Measurements from ENCODE around the gene TAF11. TPM values are rescaled to one million over a fixed set of nuclear protein-coding genes. Genes with fewer than 3 reads are reported as not detected.
A peak's percentile ranks its signal among the peaks of the same experiment; 100 is the strongest.

The TAF11 gene
- total and polyA plus RNA-seq, 5 donors: 18.0 to 25.1 (median 20.2) TPM

DNA sequence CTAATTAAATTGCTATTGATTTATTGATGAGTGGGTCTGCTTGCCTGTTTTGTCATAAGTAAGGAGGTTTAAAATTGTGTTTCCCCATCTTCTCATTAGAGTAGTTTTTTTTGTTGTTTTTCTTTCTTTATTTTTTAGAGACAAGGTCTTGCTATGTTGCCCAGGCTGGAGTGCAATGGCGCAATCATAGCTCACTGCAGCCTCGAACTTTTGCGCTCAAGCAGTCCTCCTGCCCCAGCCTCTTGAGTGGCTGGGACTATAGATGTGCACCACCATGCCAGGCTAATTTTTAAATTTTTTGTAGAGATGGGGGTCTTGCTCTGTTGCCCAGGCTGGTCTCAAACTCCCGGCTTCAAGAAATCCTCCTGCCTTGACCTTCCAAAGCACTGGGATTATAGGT lies 32.3 kb upstream of the TAF11 start:
- H3K27ac ChIP-seq (ENCODE audit: low read length): no peak overlapping the region

DNA sequence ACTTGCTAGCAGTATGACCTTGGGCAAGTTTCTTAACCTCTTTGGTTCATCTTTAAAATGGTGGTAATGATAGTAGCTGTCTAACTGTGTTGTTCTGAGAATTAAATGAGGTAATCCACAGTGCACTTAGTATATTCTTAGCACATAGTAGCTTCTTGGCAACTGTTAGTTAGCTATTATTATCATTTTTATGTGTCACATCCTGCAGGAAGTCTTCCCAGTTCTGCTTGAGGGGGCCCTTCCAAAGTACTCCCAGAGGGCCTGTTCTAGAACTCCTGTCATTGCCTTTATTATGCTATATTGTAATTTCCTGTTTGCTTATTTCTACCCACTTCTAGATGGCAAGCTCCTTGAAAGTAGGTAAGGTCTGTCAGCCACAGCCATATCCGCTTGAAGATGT lies 31.8 kb upstream of the TAF11 start:
- peaks cover 26% of the 10 kb centered on the region for H3K4me1 ChIP-seq (ENCODE audit: control insufficient read depth, insufficient read depth, low read length)

More for the DNA sequence above, 32.3 kb upstream of the TAF11 start:
- Histone ChIP-seq H3K27me3 (ENCODE audit: control insufficient read depth, insufficient read depth) (no peaks in the 10 kb centered on the region), H3K9me3 (ENCODE audit: control insufficient read depth, low read length) (no peaks in the 10 kb centered on the region), H3K4me1 (ENCODE audit: control insufficient read depth, insufficient read depth, low read length) (peaks cover 25% of the 10 kb centered on the region), H3K4me3 (ENCODE audit: low read length) (no peak overlapping the region)
- intact Hi-C loops (cut with DNase I): no loop called here
- ATAC-seq (no peak), DNase-seq (no peak)
- WGBS: 97% methylated on average over 4 of the region's 4 CpGs

DNA sequence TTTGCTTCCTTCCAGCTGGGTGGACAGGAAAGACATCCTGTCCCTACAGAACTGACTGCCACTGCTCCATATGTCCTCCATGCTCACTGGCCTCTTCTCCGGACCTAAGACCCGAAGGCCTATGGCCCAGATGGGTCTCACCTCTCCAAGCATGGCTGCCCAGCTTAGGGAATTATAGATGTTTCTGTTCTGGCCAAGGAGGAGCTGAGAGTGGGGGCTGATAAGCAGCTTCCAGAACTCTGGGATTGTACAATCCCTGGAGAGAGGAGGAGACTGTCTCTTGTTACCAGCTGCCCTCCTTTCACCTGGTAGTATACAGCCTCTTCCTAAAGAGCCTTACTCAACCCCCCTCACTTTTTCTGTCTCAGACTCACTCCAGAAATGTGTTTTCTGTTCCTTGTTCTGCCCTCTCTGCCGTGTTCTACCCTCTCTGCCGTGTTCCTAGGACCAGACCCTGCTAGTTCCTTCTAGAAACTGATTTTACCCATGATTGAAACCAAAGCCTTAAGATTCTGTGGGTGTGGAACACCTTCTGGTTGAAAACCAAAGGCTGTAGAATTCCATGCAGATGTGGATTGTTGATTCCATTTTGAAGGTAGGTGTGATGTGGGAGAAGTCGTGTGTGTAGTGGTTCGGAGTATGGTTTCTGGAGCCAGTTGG lies 29.9 kb upstream of the TAF11 start:
- Histone ChIP-seq H3K27ac (ENCODE audit: low read length) (peak overlapping the region; percentile 59), H3K4me1 (ENCODE audit: control insufficient read depth, insufficient read depth, low read length) (peaks cover 26% of the 10 kb centered on the region), H3K27me3 (ENCODE audit: control insufficient read depth, insufficient read depth) (no peaks in the 10 kb centered on the region), H3K9me3 (ENCODE audit: control insufficient read depth, low read length) (no peaks in the 10 kb centered on the region), H3K4me3 (ENCODE audit: low read length) (no peak overlapping the region)
- WGBS: 77% methylated on average over 6 of the region's 6 CpGs
- intact Hi-C loops (cut with DNase I): no loop called here
- ATAC-seq (no peak), DNase-seq (no peak)

More for the DNA sequence above, 31.8 kb upstream of the TAF11 start:
- Histone ChIP-seq H3K27ac (ENCODE audit: low read length) (no peak overlapping the region), H3K27me3 (ENCODE audit: control insufficient read depth, insufficient read depth) (no peaks in the 10 kb centered on the region), H3K9me3 (ENCODE audit: control insufficient read depth, low read length) (no peaks in the 10 kb centered on the region), H3K4me3 (ENCODE audit: low read length) (no peak overlapping the region)
- DNase-seq: no peak
- intact Hi-C loops (cut with DNase I): no loop called here
- ATAC-seq: peak; percentile 24 to 69
- 84% methylated on average over 1 of the region's 1 CpG for WGBS

DNA sequence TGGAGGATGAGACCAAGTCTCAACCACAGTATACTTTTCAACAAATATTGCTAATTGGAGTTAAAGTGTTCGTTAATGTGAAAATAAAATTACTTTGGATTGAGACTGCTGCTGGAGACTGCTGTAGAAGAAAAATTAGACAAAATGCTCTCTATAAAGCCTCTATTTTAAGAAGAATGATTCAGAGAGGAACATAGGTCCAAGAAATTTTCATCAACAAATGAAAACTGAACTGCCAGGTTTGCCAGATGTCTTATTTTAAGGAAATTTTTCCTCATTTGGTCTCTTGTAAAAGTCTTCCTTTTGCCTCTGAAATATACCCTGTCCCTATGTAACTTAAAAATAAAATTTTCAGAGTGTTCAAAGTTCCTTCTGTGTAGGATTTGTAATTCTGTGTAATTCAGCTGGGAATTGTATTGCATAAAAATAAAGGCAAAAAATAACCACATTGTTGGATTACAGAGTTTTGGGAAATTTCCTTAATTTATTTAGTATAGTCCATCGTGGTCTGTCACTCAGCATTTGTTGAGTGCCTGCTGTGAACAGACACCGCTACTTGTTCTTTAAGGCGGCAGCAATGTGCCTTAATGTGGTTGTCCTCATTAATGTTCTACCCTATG lies 28.6 kb upstream of the TAF11 start:
- intact Hi-C loops (cut with DNase I): no loop called here
- Histone ChIP-seq H3K9me3 (ENCODE audit: control insufficient read depth, low read length) (no peaks in the 10 kb centered on the region), H3K4me1 (ENCODE audit: control insufficient read depth, insufficient read depth, low read length) (peaks cover 26% of the 10 kb centered on the region), H3K27me3 (ENCODE audit: control insufficient read depth, insufficient read depth) (no peaks in the 10 kb centered on the region), H3K27ac (ENCODE audit: low read length) (peak overlapping the region; percentile 47), H3K4me3 (ENCODE audit: low read length) (no peak overlapping the region)
- DNase-seq (no peak), ATAC-seq (peak in 1 of 2 donors; percentile 10)
- WGBS: 71% methylated on average over 4 of the region's 4 CpGs

DNA sequence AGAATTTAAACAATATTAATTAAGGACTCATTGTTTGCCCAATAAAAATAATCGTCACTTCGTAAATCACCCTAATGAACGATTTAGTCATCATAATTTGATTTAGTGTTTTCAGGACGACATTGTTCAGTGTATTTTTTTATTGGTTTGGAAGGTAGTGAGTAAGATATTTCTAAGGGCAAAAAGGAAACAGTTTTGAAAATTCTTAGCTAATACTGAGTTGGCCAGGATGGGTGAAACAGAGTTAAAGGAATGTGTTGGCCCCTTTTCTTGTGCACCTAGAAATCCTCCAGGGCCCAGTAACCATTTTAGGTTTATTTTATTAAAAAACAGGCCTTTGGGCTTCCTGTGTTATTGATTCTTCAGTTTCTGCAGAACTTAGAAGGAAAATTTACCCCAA lies 26.5 kb upstream of the TAF11 start:
- no peak overlapping the region for H3K27ac ChIP-seq (ENCODE audit: low read length)
- DNase-seq (no peak), ATAC-seq (no peak)
- WGBS: 94% methylated on average over 4 of the region's 4 CpGs
- intact Hi-C loops (cut with DNase I): no loop called here
- peaks cover 27% of the 10 kb centered on the region for H3K4me1 ChIP-seq (ENCODE audit: control insufficient read depth, insufficient read depth, low read length)
- no peaks in the 10 kb centered on the region for H3K9me3 ChIP-seq (ENCODE audit: control insufficient read depth, low read length)
- no peaks in the 10 kb centered on the region for H3K27me3 ChIP-seq (ENCODE audit: control insufficient read depth, insufficient read depth)
- no peak overlapping the region for H3K4me3 ChIP-seq (ENCODE audit: low read length)

DNA sequence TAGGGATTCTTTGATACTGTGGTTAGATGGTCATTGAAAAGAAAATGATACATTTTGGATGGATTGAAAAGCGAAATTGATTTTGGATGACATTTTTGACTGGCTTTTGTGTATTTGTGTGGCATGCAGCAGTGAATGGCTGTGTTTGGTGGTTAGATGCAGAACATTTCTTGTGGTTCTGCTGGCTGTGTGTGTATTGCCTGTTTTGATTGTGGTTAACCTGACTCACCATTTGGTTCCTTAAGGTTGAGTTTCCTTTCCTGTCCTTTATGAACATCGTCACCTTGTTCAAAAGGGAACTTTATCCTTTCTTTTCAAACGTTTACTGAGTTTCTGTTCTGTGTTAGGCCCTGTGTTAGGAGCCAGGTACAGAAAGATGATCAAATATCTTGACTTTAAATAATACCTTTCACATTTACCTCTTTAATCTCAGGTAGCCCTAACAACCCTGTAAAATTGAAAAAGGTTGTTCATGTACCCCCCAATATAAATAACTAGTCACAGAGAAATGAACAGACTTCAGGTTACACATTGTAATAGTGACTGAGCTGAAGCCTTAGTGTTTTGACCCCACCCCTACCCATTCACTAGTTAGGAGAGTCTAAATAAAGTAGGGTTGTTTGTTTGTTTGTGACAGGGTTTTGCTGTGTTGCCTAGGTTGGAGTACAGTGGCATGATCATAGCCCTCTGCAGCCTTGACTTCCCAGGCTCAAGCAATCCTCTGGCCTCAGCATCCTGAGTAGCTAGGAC lies 25.0 kb upstream of the TAF11 start:
- no peaks in the 10 kb centered on the region for H3K27me3 ChIP-seq (ENCODE audit: control insufficient read depth, insufficient read depth)
- no peaks in the 10 kb centered on the region for H3K9me3 ChIP-seq (ENCODE audit: control insufficient read depth, low read length)
- ATAC-seq (no peak), DNase-seq (no peak)
- H3K27ac ChIP-seq (ENCODE audit: low read length): no peak overlapping the region
- WGBS: 79% methylated on average over 3 of the region's 3 CpGs
- peaks cover 29% of the 10 kb centered on the region for H3K4me1 ChIP-seq (ENCODE audit: control insufficient read depth, insufficient read depth, low read length)
- no peak overlapping the region for H3K4me3 ChIP-seq (ENCODE audit: low read length)
- intact Hi-C loops (cut with DNase I): no loop called here

DNA sequence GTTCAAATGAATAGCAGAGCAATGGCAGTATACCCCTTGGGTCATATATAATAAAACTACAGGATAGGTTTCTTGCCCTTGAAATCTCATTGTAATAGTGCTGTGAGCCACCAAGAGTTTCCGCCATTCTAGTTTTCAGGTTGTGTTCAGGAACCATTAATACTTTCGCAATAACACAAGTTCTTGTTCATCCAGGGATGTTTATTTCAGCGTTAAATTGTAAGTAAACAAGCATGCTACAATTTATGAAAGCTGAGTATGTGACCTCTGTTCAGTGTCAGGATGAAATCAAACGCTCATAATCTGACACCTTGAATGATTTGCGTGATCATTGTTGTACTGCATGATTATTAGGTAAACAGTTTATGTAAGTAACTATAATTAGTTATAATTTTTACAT lies 24.0 kb upstream of the TAF11 start:
- H3K27ac ChIP-seq (ENCODE audit: low read length): no peak overlapping the region
- H3K9me3 ChIP-seq (ENCODE audit: control insufficient read depth, low read length): no peaks in the 10 kb centered on the region
- DNase-seq (no peak), ATAC-seq (no peak)
- 91% methylated on average over 5 of the region's 5 CpGs for WGBS
- H3K27me3 ChIP-seq (ENCODE audit: control insufficient read depth, insufficient read depth): no peaks in the 10 kb centered on the region
- H3K4me1 ChIP-seq (ENCODE audit: control insufficient read depth, insufficient read depth, low read length): peaks cover 19% of the 10 kb centered on the region
- no peak overlapping the region for H3K4me3 ChIP-seq (ENCODE audit: low read length)
- intact Hi-C loops (cut with DNase I): no loop called here

DNA sequence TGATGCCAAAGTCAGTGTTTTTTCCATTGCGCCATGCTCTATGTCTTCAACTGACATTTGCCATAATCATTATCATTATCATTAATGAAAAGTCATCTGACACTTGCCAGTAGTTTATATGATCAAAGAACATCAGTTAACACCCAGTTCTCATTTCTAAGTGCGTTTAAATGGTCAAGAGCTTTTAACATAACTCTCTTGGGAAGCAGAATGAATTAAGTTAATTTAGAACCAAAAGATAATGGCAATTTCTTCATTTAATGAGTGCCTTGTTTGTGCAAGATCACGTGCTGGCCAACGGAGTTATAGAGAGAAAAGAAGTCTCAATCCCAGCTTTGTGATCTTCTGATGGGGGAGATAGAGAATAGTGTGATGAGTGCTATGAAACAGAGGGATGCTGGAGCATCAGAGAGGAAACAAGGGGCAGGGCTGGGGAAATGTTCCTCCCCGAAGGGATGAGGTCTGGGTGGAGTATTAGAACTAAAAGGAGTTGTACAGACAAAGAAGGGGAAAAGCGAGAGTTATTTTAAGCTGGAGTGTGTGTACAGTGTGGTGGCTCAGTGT lies 21.6 kb upstream of the TAF11 start:
- intact Hi-C loops (cut with DNase I): loop anchor here in 2 of 4 donors (10.0 kb wide), 1 partner anchor 45 kb away; no protein-coding TSS in a partner anchor
- WGBS: 65% methylated on average over 6 of the region's 6 CpGs
- DNase-seq (no peak), ATAC-seq (no peak)
- H3K9me3 ChIP-seq (ENCODE audit: control insufficient read depth, low read length): no peaks in the 10 kb centered on the region
- no peaks in the 10 kb centered on the region for H3K27me3 ChIP-seq (ENCODE audit: control insufficient read depth, insufficient read depth)
- peaks cover 17% of the 10 kb centered on the region for H3K4me1 ChIP-seq (ENCODE audit: control insufficient read depth, insufficient read depth, low read length)
- H3K4me3 ChIP-seq (ENCODE audit: low read length): no peak overlapping the region
- H3K27ac ChIP-seq (ENCODE audit: low read length): no peak overlapping the region

DNA sequence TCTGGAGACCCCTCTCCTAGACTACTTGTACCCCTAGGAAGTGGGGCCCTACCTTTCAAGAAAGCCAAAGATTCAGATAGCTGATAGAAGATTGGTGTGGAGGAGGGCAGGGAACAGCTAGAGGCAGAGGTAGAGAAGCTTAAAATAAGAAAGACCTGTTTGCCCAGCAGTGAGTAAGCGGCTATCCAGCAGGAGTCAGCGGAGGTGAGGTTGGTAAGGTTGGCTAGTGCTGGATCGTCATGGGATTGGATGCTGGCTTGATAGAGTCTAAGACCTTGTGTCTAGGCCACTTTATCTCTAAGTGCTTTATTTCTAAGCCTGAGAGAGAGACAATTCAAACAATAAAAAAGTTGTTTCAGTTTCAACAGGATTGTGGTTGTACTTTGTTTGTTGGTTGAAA lies 20.4 kb upstream of the TAF11 start:
- WGBS: 94% methylated on average over 3 of the region's 3 CpGs
- H3K4me3 ChIP-seq (ENCODE audit: low read length): no peak overlapping the region
- DNase-seq: no peak

DNA sequence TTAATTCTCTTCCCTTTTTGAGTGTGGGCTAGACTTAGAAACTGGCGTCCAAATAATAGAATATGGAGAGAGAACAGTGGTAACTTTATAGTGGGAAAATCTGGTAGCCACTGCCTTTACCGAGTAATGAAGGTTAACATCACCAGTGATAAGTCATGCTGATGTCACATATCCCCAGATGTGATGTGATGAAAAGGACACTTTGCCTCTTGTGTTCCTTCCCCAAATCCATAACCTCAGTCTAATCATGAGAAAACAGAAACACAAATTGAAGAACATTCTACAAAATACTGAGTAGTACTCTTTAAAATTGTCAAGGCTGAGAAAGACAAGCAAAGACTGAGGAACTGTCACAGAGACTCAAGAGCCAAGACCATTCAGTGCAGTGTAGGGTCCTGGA lies 19.0 kb upstream of the TAF11 start:
- 93% methylated on average over 2 of the region's 2 CpGs for WGBS
- ATAC-seq (no peak), DNase-seq (no peak)
- Histone ChIP-seq H3K4me3 (ENCODE audit: low read length) (no peak overlapping the region), H3K27me3 (ENCODE audit: control insufficient read depth, insufficient read depth) (no peaks in the 10 kb centered on the region), H3K27ac (ENCODE audit: low read length) (no peak overlapping the region), H3K4me1 (ENCODE audit: control insufficient read depth, insufficient read depth, low read length) (peaks cover 17% of the 10 kb centered on the region), H3K9me3 (ENCODE audit: control insufficient read depth, low read length) (no peaks in the 10 kb centered on the region)
- intact Hi-C loops (cut with DNase I): loop anchor here in 2 of 4 donors (10.0 kb wide), 1 partner anchor 48 kb away; no protein-coding TSS in a partner anchor

More for the DNA sequence above, 20.4 kb upstream of the TAF11 start:
- Histone ChIP-seq H3K27me3 (ENCODE audit: control insufficient read depth, insufficient read depth) (no peaks in the 10 kb centered on the region), H3K27ac (ENCODE audit: low read length) (no peak overlapping the region), H3K4me1 (ENCODE audit: control insufficient read depth, insufficient read depth, low read length) (peaks cover 17% of the 10 kb centered on the region), H3K9me3 (ENCODE audit: control insufficient read depth, low read length) (no peaks in the 10 kb centered on the region)
- ATAC-seq: no peak
- intact Hi-C loops (cut with DNase I): loop anchor here in 2 of 4 donors (10.0 kb wide), 1 partner anchor 47 kb away; no protein-coding TSS in a partner anchor

Data from right cardiac atrium (tissue), 5 donors.